GM10248 (cell line): ENCODE data around the gene NDUFS5.
"Not testable (repeated sequence)": the region's sequence is repeated elsewhere in the genome, so short reads cannot be mapped to it uniquely, and the experiment has no call there.

Experiments
- CTCF ChIA-PET: fragments of 300-600 bp; sonication (Branson Sonifier 250); formaldehyde crosslinking; extraction: SDS; loops from one replicate; lab custom pipeline; 2021; ENCODE audit warnings: antibody characterized with exemption; lab: Yijun Ruan, JAX
- POLR2A ChIA-PET: fragments of 350-650 bp; sonication (Branson Sonifier 250); formaldehyde crosslinking; extraction: SDS; loops from one replicate; lab custom pipeline; 2020; ENCODE audit warnings: antibody characterized with exemption; lab: Yijun Ruan, JAX
- DNase-seq: peaks from one replicate; pipeline ENCODE4 v3.0.0; 2012; ENCODE audit errors: extremely low spot score
- CTCF ChIP-seq: IDR thresholded peaks from 2 replicates; pipeline ENCODE4 v1.5.1; 2012; ENCODE audit warnings: mild to moderate bottlenecking, low read depth; ENCODE audit errors: extremely low read depth, missing control alignments, control extremely low read depth

Gene NDUFS5

GRCh38 chr1:39016604-39017171 lies 9.5 kb upstream of the NDUFS5 start:
- ChIA-PET CTCF (interaction anchor here (1.1 kb wide), 1 partner anchor 19 kb away, joined by 3 read pairs; no protein-coding TSS in a partner anchor), POLR2A (no interaction called here)
- no peak for TF ChIP-seq CTCF
- DNase-seq, result no peak

DNA sequence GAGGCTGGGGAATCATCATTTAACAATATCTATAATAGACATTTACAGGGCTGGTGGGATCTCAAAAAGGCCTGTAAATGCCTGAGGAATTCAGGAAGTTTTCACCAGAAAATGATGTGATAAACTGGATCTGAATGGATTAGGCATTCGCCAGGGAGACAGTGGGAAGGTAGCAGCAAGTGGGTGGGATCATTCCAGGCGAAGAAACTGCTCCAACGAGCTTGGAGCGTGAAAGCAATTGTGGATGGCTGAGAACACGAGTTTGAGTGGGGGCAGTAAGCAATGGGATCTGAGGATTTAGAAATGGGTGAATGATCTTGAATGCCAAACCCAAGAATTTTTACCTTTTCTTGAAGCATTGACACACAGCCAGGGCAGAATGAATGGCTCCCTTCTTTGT lies 8.9 kb upstream of the NDUFS5 start:
- DNase-seq, result no peak
- ChIA-PET CTCF (no interaction called here), POLR2A (no interaction called here)
- no peak for TF ChIP-seq CTCF

DNA sequence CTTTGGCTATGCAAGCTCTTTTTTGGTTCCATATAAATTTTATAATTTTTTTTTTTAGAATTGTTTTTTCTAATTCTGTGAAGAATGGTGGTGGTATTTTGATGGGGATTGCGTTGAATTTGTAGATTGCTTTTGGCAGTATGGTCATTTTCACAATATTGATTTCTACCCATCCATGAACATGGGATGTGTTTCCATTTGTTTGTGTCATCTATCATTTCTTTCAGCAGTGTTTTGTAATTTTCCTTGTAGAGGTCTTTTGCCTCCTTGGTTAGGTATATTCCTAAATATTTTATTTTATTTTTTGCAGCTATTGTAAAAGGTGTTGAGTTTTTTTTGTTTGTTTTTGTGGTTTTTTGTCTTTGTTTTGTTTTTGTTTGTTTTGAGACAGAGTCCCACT lies 5.7 kb upstream of the NDUFS5 start:
- DNase-seq, POLR2A ChIA-PET, CTCF ChIA-PET: not testable (repeated sequence)

DNA sequence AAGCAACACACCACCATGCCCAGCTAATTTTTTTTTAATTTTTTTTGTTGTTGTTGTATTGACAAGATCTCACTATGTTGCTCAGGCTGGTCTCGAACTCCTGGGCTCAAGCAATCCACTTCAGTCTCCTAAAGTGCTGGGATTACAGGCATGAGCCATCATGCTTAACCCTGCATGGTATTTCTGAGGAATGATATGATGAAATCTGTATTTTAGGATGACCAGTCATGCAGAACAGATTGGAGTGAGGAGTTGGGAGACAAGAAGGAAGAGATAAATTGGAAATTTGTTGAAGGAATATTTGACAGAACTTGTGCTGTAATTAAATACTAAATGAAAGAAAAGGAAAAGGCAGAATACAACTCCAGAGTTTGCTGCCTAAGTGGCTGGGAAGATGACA lies 4.7 kb upstream of the NDUFS5 start:
- CTCF ChIA-PET, result interaction anchor here (0.7 kb wide), 1 partner anchor 22 kb away, joined by 3 read pairs; no protein-coding TSS in a partner anchor
- no peak for TF ChIP-seq CTCF
- DNase-seq, result no peak
- POLR2A ChIA-PET, result no interaction called here

DNA sequence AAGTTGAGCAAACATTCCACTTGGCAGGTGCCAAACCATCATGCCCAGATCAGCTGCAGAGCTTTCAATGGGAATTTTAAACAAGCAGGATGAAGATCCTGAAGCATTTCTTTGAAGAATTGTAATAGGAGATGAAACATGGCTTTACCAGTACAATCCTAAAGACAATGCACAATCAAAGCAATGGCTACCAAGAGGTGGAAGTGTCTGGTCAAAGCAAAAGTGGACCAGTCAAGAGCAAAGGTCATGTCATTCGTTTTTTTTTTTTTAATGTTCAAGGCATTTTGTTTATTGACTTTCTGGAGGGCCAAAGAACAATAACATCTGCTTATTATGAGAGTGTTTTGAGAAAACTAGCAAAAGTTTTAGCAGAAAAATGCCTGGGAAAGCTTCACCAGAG lies 3.0 kb upstream of the NDUFS5 start:
- POLR2A ChIA-PET, result no interaction called here
- TF ChIP-seq CTCF, result no peak
- CTCF ChIA-PET, result no interaction called here
- no peak for DNase-seq

GRCh38 chr1:39026866-39027507 lies 837 bp downstream of the NDUFS5 start:
- CTCF ChIA-PET, result interaction anchor here (1.0 to 1.6 kb wide), 6 partner anchors 9 to 72 kb away, joined by 3 to 5 read pairs (median 4); no protein-coding TSS in a partner anchor
- POLR2A ChIA-PET, result interaction anchor here (0.6 to 1.3 kb wide), 2 partner anchors 20 to 810 kb away, joined by 3 to 4 read pairs; no protein-coding TSS in a partner anchor
- DNase-seq, result no peak
- no peak for TF ChIP-seq CTCF

- ChIA-PET CTCF (interaction anchor here (1.6 kb wide), 1 partner anchor 157 kb away, joined by 3 read pairs; no protein-coding TSS in a partner anchor), POLR2A (interaction anchor here (0.7 kb wide), 1 partner anchor 326 kb away, joined by 4 read pairs; no protein-coding TSS in a partner anchor)
- TF ChIP-seq CTCF, result no peak
- DNase-seq, result no peak
Observed at GRCh38 chr1:39034114-39034654, 8.0 kb downstream of the NDUFS5 start.
